Measurements from ENCODE around the gene DDIT4.

DDIT4 gene

DNA sequence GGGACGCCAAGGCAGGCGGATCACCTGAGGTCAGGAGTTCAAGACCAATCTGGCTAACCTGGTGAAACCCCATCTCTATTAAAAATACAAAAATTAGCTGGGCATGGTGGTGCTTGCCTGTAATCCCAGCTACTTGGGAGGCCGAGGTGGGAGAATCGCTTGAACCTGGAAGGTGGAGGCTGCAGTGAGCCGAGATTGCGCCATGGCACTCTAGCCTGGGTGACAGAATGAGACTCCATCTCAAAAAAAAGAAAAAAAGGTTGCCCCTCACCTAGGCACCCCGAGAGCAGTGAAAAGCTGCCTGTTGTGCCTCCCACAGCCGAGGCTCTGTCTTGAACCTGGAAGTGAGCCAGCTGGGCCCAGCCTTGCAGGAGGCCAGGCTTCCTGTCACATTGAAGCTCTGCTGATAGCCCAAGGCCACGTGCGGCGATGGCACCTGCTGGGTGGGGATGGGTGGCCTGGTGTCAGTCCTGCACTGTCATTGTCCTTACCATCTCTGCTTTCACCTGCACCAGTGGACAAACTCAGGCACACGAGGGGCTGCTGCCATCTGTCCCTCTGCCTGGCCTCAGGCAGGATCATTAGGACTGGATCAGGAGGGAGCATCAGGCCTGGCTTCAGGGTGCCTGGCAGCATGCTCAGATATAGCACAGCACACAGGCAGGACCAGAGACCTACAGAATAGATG lies 43.2 kb downstream of the DDIT4 start:
- peak; percentile 52 for DNase-seq (ENCODE audit: low spot score)

GRCh38 chr10:72318418-72319262 lies 44.9 kb downstream of the DDIT4 start:
- DNase-seq (ENCODE audit: low spot score): no peak

- DNase-seq (ENCODE audit: low spot score): peak; percentile 81
Observed at GRCh38 chr10:72319416-72320254, 45.9 kb downstream of the DDIT4 start.

GRCh38 chr10:72320676-72321247 lies 47.0 kb downstream of the DDIT4 start:
- DNase-seq (ENCODE audit: low spot score): peak; percentile 71

GRCh38 chr10:72321248-72322029 lies 47.7 kb downstream of the DDIT4 start:
- no peak for DNase-seq (ENCODE audit: low spot score)

DNA sequence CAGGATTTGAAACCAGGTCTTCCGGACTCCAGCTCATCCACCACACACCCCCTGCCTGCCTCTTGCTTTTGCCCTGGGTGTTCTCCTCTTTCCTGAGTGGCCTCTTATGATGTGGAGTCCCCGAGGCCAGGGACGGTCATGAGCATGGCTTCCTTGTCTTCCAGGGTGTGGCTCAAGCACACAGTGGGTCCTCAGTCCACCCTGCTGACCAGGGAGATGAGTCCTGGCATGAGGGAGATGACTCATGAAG lies 48.2 kb downstream of the DDIT4 start:
- no peak for DNase-seq (ENCODE audit: low spot score)

DNA sequence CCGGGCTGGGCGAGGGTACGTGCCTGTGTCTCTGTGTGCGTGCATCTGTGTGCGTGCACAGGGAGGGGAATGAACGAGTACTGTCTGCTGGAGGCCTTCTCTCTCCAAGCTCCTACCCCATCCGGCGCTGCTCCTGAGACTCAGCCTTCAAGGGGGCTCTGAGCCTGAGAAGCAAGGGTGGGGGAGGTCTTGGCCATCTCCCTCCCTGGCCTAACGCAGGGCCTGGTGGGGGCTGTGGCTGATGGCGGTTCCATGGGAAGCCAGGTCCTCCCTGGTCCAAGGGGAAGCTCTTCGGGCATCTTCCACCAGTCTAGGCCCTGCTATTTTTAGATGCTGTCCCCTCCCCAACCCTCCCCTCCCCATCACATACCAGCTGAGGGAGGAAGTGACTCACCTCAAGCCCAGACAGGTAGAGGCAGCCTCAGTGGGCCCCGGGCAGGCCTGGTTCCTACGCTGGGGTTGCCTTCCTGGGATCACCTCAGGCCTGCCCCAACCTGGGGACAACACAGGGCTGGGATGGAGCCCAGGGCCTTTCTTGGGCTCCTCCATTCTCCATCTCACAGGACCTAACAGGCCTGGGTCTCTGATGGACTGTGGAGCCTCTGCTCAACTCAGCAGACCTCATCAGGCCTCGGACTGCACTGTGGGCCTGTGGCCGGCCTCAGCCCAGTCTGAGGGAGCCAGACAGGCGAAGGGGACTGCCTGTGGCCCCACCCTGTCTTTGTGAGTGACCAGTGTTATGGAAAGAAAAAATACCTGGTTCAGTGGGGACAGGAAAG lies 48.7 kb downstream of the DDIT4 start:
- DNase-seq (ENCODE audit: low spot score): peak; percentile 69

DNA sequence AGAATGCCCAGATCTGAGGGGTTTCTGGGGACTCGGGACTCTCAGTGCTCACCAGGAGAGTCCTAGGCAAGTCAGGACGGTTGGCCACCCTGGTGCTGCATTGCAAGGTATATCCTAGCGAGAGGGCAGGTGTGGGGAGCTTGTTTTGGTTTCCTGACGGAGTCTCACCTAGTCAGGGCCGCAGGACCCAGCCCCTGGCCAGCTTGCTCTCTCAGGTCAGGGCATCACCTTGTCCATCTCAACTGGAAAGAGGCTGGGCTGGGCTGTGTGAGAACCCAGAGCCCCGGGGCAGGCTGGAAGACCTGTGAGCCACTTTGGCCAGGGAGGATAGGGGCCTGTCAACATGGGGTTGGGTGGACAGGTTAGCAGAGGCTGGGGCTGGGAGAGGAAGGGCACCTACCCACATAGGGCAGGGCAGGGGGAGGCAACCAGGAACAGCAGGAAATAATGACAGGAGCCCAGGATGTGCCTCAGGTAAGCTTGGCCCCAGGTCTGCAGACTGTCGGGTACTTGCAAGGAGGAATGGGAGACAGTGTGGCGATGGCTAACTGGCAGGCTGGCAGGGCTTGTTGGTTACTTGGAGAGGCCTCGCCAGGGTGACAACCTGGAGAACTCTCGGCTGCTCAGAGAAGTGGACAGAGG lies 49.5 kb downstream of the DDIT4 start:
- no peak for DNase-seq (ENCODE audit: low spot score)

DNA sequence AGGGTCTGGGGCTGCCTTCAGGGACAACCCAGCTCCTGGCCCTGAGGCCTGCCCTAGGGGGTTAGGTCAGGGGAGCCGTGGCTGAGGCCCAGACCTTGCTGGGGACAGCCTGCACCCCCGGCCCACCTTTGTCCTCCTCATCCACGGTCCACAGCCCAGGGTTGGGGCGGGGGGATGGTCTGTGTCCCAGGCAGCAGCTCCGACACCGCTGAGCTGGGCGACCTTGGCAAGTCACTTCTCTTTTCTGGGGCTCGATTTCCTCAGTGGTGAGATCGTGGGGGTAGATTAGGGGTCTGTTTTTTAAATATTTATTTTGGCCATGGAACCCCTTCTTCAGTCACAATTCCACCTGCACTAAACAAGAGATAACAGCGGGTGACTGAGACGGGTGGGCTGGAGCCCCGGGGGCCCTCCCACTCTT lies 50.1 kb downstream of the DDIT4 start:
- DNase-seq (ENCODE audit: low spot score): no peak

All from CD4-positive, alpha-beta T cell treated with Interleukin-15 for 4 hours (primary cell).